NK-92 treated with Interleukin-12 subunit alpha and Interleukin-12 subunit beta, amount 100 ng/mL, for 24 hours (cell line): Measurements from ENCODE around the gene ZNF12.

Experiments
- DNase-seq: peaks from one replicate; lab custom pipeline; 2025; lab: John Stamatoyannopoulos, UW

ZNF12 gene

GRCh38 chr7:6647080-6647479, 59.7 kb downstream of the ZNF12 start:
- no peak for DNase-seq

GRCh38 chr7:6646465-6646864, 60.3 kb downstream of the ZNF12 start:
- DNase-seq: no peak

GRCh38 chr7:6644728-6645127, 62.0 kb downstream of the ZNF12 start:
- no peak for DNase-seq

- DNase-seq: no peak
Measured at GRCh38 chr7:6643915-6644625, 62.7 kb downstream of the ZNF12 start.

- DNase-seq: no peak
Measured at GRCh38 chr7:6642861-6643640, 63.7 kb downstream of the ZNF12 start.

GRCh38 chr7:6642239-6642839, 64.4 kb downstream of the ZNF12 start:
- no peak for DNase-seq

GRCh38 chr7:6641305-6642035, 65.3 kb downstream of the ZNF12 start:
- DNase-seq: no peak

GRCh38 chr7:6640246-6640721, 66.5 kb downstream of the ZNF12 start:
- DNase-seq: no peak

GRCh38 chr7:6639627-6640026, 67.1 kb downstream of the ZNF12 start:
- no peak for DNase-seq

- DNase-seq: no peak
Measured at GRCh38 chr7:6639032-6639431, 67.7 kb downstream of the ZNF12 start.
